Stimulated activated CD8-positive, alpha-beta memory T cell treated with anti-CD3 and anti-CD28 coated beads, Interleukin-12 subunit alpha, Interleukin-12 subunit beta, amount 100 ng/mL, for 24 hours (primary cell): ENCODE results near the gene BMPR1A.

Experiments used
- DNase-seq: peaks from one replicate; pipeline ENCODE4 v3.0.0-alpha.2; 2020; ENCODE audit errors: extremely low read depth

Gene BMPR1A

GRCh38 chr10:86763404-86763803 lies 7.0 kb downstream of the BMPR1A start:
- no peak for DNase-seq

DNA sequence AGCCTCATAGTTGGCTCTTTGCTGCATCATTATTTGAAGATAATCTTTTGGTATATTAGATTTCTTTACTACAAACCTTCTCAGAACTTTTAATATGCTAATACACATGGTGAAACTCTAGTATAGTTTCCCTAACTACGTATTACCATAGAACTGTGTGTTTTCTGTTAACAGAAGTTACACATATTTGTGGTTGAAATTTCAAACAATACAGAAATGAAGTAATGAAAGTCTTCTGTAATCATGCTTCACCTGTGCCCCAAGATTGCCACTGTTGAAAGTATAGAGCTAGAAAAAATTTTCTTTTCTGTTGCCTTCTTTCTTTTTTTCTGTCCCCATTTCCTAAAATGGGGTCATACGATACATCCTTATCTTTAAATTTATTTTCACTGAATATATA lies 9.1 kb downstream of the BMPR1A start:
- no peak for DNase-seq

GRCh38 chr10:86768412-86769062 lies 12.1 kb downstream of the BMPR1A start:
- no peak for DNase-seq

GRCh38 chr10:86769991-86770390 lies 13.6 kb downstream of the BMPR1A start:
- no peak for DNase-seq

GRCh38 chr10:86770412-86770960 lies 14.1 kb downstream of the BMPR1A start:
- no peak for DNase-seq

- DNase-seq: no peak
These were observed 17.1 kb downstream of the BMPR1A start for GRCh38 chr10:86773498-86773897.

- no peak for DNase-seq
These were observed 18.8 kb downstream of the BMPR1A start for GRCh38 chr10:86775056-86775869.

- DNase-seq: no peak
These were observed 19.4 kb downstream of the BMPR1A start for GRCh38 chr10:86775870-86776180.

GRCh38 chr10:86779220-86780017 lies 23.0 kb downstream of the BMPR1A start:
- DNase-seq: no peak

- DNase-seq: no peak
These were observed 26.4 kb downstream of the BMPR1A start for GRCh38 chr10:86782701-86783418.

DNA sequence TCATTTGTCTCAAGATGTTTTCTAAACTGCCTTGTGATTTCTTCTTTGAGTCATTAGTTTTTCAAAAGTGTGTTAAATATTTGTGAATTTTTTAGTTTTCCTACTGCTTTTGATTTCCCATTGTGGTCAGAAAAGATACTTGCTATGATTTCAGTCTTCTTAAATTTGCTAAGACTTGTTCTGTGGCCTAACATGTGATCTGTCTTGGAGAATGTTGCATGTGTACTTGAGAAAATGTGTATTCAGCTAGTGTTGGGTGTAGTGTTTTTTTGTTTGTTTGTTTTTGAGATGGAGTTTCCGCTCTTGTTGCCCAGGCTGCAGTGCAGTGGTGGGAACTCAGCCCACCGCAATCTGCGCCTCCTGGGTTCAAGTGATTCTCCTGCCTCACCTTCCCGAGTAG lies 28.6 kb downstream of the BMPR1A start:
- no peak for DNase-seq

GRCh38 chr10:86785968-86786367 lies 29.5 kb downstream of the BMPR1A start:
- no peak for DNase-seq

GRCh38 chr10:86786368-86786767 lies 29.9 kb downstream of the BMPR1A start:
- no peak for DNase-seq

DNA sequence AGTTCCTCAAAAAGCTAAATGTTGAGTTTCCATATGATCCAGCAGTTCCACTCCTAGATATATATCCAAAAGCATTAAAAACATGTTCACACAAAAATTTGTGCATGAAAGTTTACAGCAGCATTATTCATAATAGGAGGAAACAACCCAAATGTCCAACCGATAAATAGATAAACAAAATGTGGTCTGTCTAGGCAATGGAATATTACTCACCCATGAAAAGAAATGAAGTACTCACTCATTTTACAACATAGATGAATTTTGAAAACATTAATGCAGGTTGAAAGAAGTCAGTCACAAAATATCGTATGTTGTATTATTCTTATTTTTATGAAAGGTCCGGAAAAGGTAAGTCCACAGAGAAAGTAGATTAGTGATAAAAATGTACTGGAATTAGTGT lies 34.0 kb downstream of the BMPR1A start:
- DNase-seq: no peak

DNA sequence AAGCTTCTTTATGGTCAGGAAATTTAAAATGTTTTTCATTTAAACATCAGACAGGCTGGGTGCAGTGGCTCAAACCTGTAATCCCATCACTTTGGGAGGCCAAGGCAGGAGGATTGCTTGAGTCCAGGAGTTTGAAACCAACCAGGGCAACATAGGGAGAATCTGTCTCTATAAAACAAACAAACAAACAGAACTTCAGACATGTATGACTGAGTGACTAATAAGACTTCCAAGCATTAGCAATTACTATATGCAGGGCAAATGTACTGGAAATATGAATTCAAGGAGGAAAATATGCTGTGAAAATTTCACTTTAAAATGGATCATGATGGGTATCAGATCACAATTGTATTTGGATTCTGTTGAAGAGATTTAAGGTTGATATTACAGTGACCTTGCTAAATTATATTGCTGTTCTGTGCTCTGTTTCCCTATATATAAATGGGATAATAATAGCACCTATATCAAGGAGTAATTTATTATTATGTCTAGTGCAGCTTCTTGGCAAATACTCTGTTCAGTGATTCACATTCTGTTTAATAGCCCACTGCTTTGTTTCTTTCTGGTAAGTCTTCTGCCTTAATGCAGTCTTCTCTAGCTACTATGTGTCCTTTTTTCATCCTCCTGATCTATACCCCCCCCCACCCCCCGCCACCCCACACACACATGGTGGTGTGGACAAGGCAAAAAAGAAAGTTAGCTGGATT lies 36.2 kb downstream of the BMPR1A start:
- DNase-seq: no peak

GRCh38 chr10:86793696-86794095 lies 37.3 kb downstream of the BMPR1A start:
- no peak for DNase-seq

DNA sequence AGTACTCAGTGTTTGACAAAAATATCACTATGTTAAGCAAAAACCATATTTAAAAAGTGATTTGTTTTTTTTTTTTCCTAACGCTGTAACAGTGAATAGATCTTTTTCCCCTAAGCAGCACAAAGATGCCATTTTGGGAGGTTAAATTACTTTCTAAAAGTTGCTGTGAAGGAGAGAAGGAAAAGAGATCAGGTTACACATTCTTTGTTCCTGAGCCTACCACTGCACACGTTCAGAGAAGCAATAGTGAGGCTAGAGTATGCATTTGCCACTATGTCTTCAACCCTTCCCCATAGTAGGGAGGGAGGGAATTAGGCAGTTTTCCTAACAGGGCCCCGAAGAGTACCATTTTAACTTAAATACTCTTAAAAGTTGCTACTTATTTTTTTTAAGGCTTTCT lies 38.9 kb downstream of the BMPR1A start:
- no peak for DNase-seq

DNA sequence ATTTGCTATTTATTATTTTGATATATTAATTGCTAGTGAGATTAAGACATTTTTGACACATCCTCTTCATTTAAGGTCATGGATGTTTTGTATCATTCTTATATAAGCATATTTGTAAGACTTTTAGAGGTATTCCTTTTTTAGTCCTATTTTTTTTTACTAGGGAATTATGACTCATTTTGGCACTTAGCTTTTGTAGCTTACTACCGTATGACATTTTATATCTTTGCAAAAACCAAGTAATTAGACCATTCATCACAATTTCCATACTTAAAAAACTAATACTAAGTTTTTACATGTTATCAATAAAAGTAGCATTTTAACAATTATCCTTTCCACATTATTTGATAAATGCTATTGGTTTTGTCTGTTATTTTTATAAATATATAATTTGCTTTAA lies 41.6 kb downstream of the BMPR1A start:
- DNase-seq: no peak

DNA sequence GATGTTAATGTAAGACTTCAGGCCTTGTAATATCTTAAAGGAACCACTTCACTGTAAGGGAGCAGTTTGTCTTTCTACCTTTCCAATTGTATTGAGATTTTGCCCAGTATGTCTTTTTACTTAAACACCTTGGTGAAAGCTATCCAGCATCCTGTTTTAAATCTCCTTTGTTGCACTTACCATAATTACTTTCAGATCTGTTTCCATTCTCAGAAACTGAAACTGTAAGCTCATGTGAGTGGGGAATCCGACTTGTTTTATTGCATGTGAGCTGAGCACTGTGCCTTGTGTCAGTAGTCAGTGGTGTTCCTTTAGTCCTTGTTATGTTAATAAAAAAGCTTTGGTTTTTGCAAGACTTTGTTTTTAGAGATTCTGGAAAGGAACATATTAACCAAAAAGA lies 42.2 kb downstream of the BMPR1A start:
- no peak for DNase-seq

DNA sequence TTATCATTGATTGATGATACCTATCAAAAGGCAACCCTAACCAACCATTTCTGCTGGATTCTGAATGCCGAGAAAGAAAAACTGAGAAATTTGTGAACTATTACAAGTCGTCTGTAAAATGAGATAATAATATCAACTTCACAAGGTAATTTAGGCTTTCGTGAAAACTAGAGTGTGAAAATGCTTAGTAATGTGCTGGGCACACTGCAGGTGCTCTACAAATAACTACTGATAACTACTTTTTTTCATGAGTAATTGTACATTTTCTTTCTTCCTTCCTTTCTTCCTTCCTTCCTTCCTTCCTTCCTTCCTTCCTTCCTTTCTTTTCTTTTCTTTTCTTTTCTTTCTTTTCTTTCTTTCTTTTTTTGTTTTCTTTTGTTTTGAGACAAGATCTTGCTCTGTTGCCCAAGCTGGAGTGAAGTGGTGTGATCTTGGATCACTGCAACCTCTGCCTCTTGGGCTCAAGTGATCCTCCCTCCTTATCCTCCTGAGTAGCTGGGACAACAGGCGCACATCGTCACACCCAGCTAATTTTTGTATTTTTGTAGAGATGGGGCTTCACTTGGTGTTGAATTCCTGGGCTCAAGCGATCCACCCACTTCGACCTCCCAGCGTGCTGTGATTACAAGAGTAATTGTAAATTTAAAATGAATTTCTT lies 42.9 kb downstream of the BMPR1A start:
- DNase-seq: no peak

GRCh38 chr10:86801995-86802394 lies 45.6 kb downstream of the BMPR1A start:
- DNase-seq: no peak
